AG04449 (cell line): ENCODE measurements around the gene RPL39L.
"Not testable (repeated sequence)": the region's sequence is repeated elsewhere in the genome, so short reads cannot be mapped to it uniquely, and the experiment has no call there.

Experiments used
- CTCF ChIA-PET: fragments of 350-600 bp; formaldehyde crosslinking; extraction: SDS; loops from one replicate; lab custom pipeline; 2021; ENCODE audit warnings: antibody characterized with exemption; lab: Yijun Ruan, JAX
- POLR2A ChIA-PET: fragments of 400-600, 350-600 bp; formaldehyde crosslinking; extraction: SDS; loops from one replicate; lab custom pipeline; 2020; ENCODE audit warnings: antibody characterized with exemption, inconsistent platforms; lab: Yijun Ruan, JAX
- DNase-seq: peaks from one replicate; pipeline ENCODE4 v3.0.0-alpha.2; 2010; ENCODE audit warnings: low read depth, low spot score
- H3K4me3 ChIP-seq: 2 replicates; pipeline ENCODE4 v1.5.1; 2011; ENCODE audit warnings: low read depth, mild to moderate bottlenecking, control low read depth, low read length
- TF ChIP-seq, protein P1 (sequence below): IDR thresholded peaks from one replicate; pipeline ENCODE4 v1.5.1; 2011; ENCODE audit warnings: mild to moderate bottlenecking, moderate library complexity, low read length, control low read depth, inconsistent platforms; ENCODE audit not compliant: insufficient read depth; ENCODE audit errors: missing control alignments

Gene RPL39L

DNA sequence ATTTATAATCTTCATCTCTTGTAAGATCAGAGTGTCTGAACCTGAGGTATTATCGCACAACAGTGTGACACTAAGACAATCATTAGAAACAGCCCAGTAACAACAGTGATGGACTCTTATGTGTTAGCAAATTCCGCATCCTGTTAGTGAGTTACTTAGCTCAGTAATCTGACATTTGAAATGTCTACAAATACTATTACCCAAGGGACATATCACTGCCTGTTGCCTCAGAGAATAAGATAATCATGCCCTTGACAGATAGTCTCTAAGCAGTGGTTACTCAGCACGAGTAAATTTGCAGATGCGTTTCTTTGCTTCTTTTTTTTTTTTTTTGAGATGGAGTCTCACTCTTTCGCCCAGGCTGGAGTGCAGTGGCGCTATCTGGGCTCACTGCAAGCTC, 44.6 kb upstream of the RPL39L start:
- CTCF ChIA-PET = interaction anchor here (1.0 to 2.0 kb wide), 4 partner anchors 10 to 34 kb away, joined by 3 to 13 read pairs (median 4); no protein-coding TSS in a partner anchor
- DNase-seq = no peak
- POLR2A ChIA-PET = no interaction called here
- TF ChIP-seq, protein P1, sequence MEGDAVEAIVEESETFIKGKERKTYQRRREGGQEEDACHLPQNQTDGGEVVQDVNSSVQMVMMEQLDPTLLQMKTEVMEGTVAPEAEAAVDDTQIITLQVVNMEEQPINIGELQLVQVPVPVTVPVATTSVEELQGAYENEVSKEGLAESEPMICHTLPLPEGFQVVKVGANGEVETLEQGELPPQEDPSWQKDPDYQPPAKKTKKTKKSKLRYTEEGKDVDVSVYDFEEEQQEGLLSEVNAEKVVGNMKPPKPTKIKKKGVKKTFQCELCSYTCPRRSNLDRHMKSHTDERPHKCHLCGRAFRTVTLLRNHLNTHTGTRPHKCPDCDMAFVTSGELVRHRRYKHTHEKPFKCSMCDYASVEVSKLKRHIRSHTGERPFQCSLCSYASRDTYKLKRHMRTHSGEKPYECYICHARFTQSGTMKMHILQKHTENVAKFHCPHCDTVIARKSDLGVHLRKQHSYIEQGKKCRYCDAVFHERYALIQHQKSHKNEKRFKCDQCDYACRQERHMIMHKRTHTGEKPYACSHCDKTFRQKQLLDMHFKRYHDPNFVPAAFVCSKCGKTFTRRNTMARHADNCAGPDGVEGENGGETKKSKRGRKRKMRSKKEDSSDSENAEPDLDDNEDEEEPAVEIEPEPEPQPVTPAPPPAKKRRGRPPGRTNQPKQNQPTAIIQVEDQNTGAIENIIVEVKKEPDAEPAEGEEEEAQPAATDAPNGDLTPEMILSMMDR = no peak
- H3K4me3 ChIP-seq = no peak overlapping the region

DNA sequence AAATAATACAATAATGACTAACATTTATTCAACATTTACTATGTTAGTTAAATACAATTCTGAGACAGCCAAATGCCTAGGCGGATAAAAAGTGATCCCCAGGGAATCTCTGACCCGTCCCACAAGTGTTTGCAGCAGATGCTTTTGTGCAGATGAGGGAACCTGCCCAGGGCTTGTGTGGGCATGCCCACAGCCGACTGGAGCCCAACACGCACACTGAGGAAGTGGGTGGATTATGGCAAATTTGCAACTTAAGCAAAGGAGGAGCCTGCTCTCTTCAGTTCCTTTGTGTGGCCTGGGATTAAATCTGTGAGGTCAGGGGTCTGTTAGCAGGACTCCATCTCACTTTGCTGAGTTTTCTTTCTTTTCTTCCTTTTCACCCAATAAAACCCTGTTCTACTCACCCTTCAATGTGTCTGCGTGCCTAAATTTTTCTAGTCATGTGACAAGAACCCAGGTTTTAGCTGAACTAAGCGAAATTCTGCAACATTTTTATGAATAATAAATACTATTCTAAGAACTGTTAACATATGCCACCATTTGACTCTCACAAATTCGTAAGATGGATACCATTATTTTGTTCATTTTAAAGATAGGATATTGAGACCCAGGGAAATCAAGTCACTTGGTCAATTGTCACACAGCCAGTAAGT, 44.0 kb upstream of the RPL39L start:
- TF ChIP-seq, protein P1 = no peak
- CTCF ChIA-PET = interaction anchor here (1.0 to 2.0 kb wide), 7 partner anchors 9 to 534 kb away, joined by 3 to 13 read pairs (median 4); partner anchors contain the start of gene RPL39L
- DNase-seq = no peak
- no peak overlapping the region for H3K4me3 ChIP-seq
- POLR2A ChIA-PET = no interaction called here

DNA sequence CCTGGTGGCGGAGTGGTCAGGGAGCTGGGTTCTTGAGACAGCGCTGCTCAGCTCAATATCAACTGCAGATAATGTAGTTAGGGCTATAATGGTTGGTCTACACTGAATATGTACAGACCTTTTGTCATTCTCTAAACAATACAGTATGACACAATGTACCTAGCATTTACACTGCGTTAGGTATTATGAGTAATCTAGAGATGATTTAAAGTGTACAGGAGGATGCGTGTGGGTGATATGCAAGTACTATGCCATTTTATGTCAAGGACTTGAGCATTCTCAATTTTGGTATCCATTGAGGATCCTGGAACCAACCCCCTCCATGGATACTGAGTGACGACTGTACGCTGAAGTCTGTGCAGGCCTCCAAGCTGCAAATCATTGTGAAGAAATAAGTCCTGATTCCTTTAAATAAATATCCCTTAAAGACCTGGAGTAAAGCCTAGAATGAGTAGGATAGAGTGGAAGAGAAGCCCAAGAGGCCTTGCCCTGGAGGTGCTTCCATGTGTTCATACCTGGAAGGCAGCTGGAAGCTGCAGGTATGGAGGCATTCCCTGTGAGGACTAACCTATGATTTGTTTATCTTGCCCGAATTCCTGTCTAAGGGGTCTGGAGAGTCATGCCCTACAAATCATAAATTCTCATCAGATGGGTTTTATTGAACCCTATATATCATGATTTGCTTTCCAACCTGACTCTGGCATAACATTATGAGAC, 42.3 kb upstream of the RPL39L start:
- TF ChIP-seq, protein P1 = no peak
- POLR2A ChIA-PET = no interaction called here
- H3K4me3 ChIP-seq = no peak overlapping the region
- CTCF ChIA-PET = interaction anchor here (0.7 to 1.8 kb wide), 4 partner anchors 17 to 536 kb away, joined by 3 to 9 read pairs (median 4); partner anchors contain the start of gene RPL39L
- no peak for DNase-seq

DNA sequence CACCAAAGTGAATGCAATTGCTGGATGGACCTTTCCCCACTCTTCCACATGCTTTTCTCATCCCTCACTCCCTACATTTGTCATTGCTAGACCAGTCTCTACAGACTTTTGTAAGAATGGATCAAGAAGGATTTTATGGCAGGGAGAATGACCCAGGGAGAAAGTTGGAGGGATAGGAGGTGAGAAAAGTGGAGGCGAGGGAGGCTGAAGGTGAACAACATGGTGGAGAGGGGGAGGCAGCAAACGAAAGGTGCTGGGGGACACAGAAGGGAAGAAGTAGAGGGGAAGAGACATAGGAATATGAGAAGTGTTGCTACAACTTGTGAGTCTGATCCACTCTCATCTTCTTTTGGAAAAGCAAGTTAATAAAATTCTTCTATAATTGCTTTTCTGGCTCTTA, 33.6 kb upstream of the RPL39L start:
- POLR2A ChIA-PET = no interaction called here
- DNase-seq = no peak
- CTCF ChIA-PET = interaction anchor here (1.0 to 2.4 kb wide), 4 partner anchors 9 to 507 kb away, joined by 3 to 22 read pairs (median 4); no protein-coding TSS in a partner anchor
- TF ChIP-seq, protein P1 = no peak
- H3K4me3 ChIP-seq = no peak overlapping the region

DNA sequence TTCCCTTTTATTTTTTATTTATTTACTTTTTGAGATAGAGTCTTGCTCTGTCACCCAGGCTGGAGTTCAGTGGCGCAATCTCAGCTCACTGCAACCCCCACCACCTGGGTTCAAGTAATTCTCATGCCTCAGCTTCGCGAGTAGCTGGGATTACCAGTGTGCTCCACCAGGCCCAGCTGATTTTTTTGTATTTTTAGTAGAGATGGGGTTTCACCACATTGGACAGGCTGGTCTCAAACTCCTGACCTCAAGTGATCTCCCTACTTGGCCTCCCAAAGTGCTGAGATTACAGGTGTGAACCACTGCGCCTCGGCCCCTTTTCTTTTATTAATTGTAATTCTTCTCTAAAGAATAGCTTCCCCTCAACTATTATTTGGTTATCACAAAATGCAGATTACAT, 31.6 kb upstream of the RPL39L start:
- POLR2A ChIA-PET, H3K4me3 ChIP-seq, DNase-seq: not testable (repeated sequence)
- CTCF ChIA-PET = interaction anchor here (0.9 to 1.3 kb wide), 2 partner anchors 32 to 58 kb away, joined by 3 read pairs; partner anchors contain the start of gene RPL39L

DNA sequence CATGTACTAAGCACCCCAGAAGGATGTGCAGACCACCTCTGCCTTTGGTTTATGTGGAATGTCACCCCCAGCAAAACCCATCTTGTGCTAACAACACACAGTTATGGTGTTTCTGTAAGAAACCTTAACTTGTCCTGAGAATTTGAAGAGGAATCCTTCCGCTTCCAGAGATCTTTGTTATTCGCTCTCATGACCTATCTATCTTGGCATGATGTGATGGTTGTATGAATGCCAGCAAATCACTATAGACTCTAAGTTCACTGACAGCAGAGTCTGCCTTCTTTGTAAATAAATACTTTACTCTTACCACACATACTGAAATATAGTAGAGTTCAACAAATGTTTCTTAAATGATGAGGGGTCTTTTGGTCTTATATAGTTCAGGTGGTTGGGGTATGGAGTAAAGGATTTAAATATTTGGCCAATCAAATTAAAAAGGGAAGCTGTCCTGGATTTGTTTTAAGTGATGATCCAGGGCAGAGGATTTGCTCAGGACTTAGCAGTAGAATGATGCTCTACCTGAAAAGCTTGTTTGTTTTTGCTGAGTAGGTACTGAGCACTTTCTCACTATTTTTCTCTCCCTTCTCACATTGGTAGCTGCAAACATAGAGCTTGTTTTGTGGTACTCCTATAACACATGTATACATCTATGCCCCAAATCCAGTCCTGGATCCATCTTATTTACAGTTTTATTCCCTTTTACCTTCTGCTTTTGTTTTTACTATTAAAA, 30.1 kb upstream of the RPL39L start:
- H3K4me3 ChIP-seq = no peak overlapping the region
- DNase-seq = no peak
- TF ChIP-seq, protein P1 = no peak
- POLR2A ChIA-PET = no interaction called here
- CTCF ChIA-PET = interaction anchor here (1.1 to 7.9 kb wide), 7 partner anchors 29 to 553 kb away, joined by 3 to 141 read pairs (median 6); partner anchors contain the start of genes RFC4 and RPL39L
